Midbrain (tissue), 1 donor: Measurements from ENCODE around the gene CSTF3.
"Not testable (repeated sequence)": the region's sequence is repeated elsewhere in the genome, so short reads cannot be mapped to it uniquely, and the experiment has no call there.

ENCODE experiments used
- DNase-seq: peaks from one replicate; lab custom pipeline; 2025; lab: John Stamatoyannopoulos, UW

CSTF3 gene

GRCh38 chr11:33160587-33160986 is 693 bp downstream of the CSTF3 start:
- DNase-seq = no peak

- no peak for DNase-seq
These were observed 1.1 kb downstream of the CSTF3 start for GRCh38 chr11:33160136-33160535.

- DNase-seq = not testable (repeated sequence)
These were observed 1.9 kb downstream of the CSTF3 start for GRCh38 chr11:33159378-33159867.

GRCh38 chr11:33158596-33159275 is 2.5 kb downstream of the CSTF3 start:
- no peak for DNase-seq

- DNase-seq = no peak
These were observed 3.9 kb downstream of the CSTF3 start for GRCh38 chr11:33157103-33158027.

GRCh38 chr11:33151399-33151798 is 9.9 kb downstream of the CSTF3 start:
- no peak for DNase-seq

GRCh38 chr11:33147559-33147958 is 13.7 kb downstream of the CSTF3 start:
- no peak for DNase-seq

GRCh38 chr11:33135768-33136443 is 25.4 kb downstream of the CSTF3 start:
- DNase-seq = no peak

- no peak for DNase-seq
These were observed 26.1 kb downstream of the CSTF3 start for GRCh38 chr11:33135216-33135615.

- DNase-seq = no peak
These were observed 27.0 kb downstream of the CSTF3 start for GRCh38 chr11:33134276-33134675.

- DNase-seq = no peak
These were observed 27.5 kb downstream of the CSTF3 start for GRCh38 chr11:33133761-33134160.

GRCh38 chr11:33132510-33132909 is 28.8 kb downstream of the CSTF3 start:
- no peak for DNase-seq

- no peak for DNase-seq
These were observed 32.5 kb downstream of the CSTF3 start for GRCh38 chr11:33128739-33129138.

- no peak for DNase-seq
These were observed 35.7 kb downstream of the CSTF3 start for GRCh38 chr11:33125611-33126010.

GRCh38 chr11:33125025-33125424 is 36.3 kb downstream of the CSTF3 start:
- DNase-seq = no peak

- not testable (repeated sequence) for DNase-seq
These were observed 38.6 kb downstream of the CSTF3 start for GRCh38 chr11:33122696-33123095.

- DNase-seq = no peak
These were observed 44.7 kb downstream of the CSTF3 start for GRCh38 chr11:33116535-33116934.

- no peak for DNase-seq
These were observed 51.2 kb downstream of the CSTF3 start for GRCh38 chr11:33110083-33110482.

GRCh38 chr11:33109294-33109895 is 51.9 kb downstream of the CSTF3 start:
- DNase-seq = no peak

- DNase-seq = no peak
These were observed 57.4 kb downstream of the CSTF3 start for GRCh38 chr11:33103836-33104235.

- no peak for DNase-seq
These were observed 67.1 kb downstream of the CSTF3 start for GRCh38 chr11:33094157-33094556.

GRCh38 chr11:33089776-33090175 is 71.5 kb downstream of the CSTF3 start:
- no peak for DNase-seq
